Uterus (tissue), 4 donors: ENCODE measurements around the gene AGPAT2. TPM values are rescaled to one million over a fixed set of nuclear protein-coding genes. Genes with fewer than 3 reads are reported as not detected.

Experiments used
- DNase-seq, 2 donors: peaks; one replicate each; pipeline ENCODE4 v3.0.0-alpha.2; 2019 to 2020
- H3K27ac ChIP-seq, 2 donors: fragments of 200-600 bp; sonication (generic); 1 replicate in 1 of 2; 2 replicates in 1 of 2; pipeline ENCODE4 v1.5.1; 2016 to 2018
- H3K27me3 ChIP-seq, 2 donors: fragments of 200-600 bp; sonication (generic); one replicate each; pipeline ENCODE4 v1.5.1; 2018 to 2019; ENCODE audit warnings: control low read depth in 1 of 2
- H3K36me3 ChIP-seq, 2 donors: fragments of 200-600 bp; sonication (generic); one replicate each; pipeline ENCODE4 v1.5.1; 2019; ENCODE audit warnings: control low read depth in 1 of 2
- H3K4me1 ChIP-seq, 2 donors: fragments of 200-600 bp; sonication (generic); one replicate each; pipeline ENCODE4 v1.5.1; 2018 to 2019; ENCODE audit warnings: control low read depth in 1 of 2
- H3K4me3 ChIP-seq, 2 donors: fragments of 200-600 bp; sonication (generic); 1 replicate in 1 of 2; 2 replicates in 1 of 2; pipeline ENCODE4 v1.5.1; 2018 to 2019; ENCODE audit warnings: mild to moderate bottlenecking in 1 of 2
- H3K9me3 ChIP-seq, 2 donors: fragments of 200-600 bp; sonication (generic); one replicate each; pipeline ENCODE4 v1.5.1; 2019; ENCODE audit warnings: control low read depth in 1 of 2
- POLR2A ChIP-seq, 2 donors: fragments of 450-650 bp; IDR thresholded peaks; one replicate each; pipeline ENCODE4 v1.6.1; 2016; ENCODE audit warnings: antibody characterized with exemption in 2 of 2, mild to moderate bottlenecking in 1 of 2, moderate library complexity in 1 of 2
- intact Hi-C: fragments of 100-400 bp; cut with DNase I; formaldehyde crosslinking; loops from one replicate; pipeline ENCODE4 v1.15.1; 2023; ENCODE audit warnings: low total_unique reads
- total RNA-seq, 4 donors: library from RNA; depleted of rRNA in 3 of 4; stranded (reverse); fragments of >200 nt in 3 of 4; gene quantifications; one replicate each; pipeline versions ENCODE4 v1.1.0 to v1.2.4, GENCODE V29; 2014 to 2023
- TF ChIP-seq, protein P1 (sequence below), 4 experiments: fragments of 200-600 bp in 2 of 4; fragments of 450-650 bp in 2 of 4; sonication (generic) in 2 of 4; IDR thresholded peaks; one replicate each; pipeline ENCODE4 v1.5.1; 2016 to 2019; ENCODE audit warnings: antibody characterized with exemption in 4 of 4, mild to moderate bottlenecking in 2 of 4, moderate library complexity in 1 of 4
- donor health status: DM: yes; HTN: yes; CAD: no.

Gene AGPAT2
- total RNA-seq, 4 donors from 2014 or later: 22.7 to 45.1 (median 38.6) TPM

DNA sequence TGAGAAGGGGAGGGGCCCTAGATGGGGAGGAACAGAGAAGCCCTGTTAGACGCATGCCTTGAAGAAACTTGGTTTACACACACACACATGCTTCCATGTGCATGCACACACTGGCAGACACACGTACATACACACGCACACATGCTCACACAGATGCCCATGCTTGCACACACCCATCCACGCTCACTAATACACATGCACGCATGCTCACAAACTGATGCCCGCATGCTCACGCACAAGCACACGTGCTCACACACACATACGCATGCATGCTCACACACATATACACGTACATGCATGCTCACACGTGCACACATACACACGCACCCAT is 56.6 kb downstream of the AGPAT2 start:
- Histone ChIP-seq H3K36me3 (no peaks in the 10 kb centered on the region), H3K4me1 (no peaks in the 10 kb centered on the region), H3K9me3 (no peaks in the 10 kb centered on the region), H3K27me3 (no peaks in the 10 kb centered on the region), H3K4me3 (no peak overlapping the region), H3K27ac (no peak overlapping the region)
- DNase-seq: peak in 1 of 2 donors; percentile 11
- TF ChIP-seq, protein P1, sequence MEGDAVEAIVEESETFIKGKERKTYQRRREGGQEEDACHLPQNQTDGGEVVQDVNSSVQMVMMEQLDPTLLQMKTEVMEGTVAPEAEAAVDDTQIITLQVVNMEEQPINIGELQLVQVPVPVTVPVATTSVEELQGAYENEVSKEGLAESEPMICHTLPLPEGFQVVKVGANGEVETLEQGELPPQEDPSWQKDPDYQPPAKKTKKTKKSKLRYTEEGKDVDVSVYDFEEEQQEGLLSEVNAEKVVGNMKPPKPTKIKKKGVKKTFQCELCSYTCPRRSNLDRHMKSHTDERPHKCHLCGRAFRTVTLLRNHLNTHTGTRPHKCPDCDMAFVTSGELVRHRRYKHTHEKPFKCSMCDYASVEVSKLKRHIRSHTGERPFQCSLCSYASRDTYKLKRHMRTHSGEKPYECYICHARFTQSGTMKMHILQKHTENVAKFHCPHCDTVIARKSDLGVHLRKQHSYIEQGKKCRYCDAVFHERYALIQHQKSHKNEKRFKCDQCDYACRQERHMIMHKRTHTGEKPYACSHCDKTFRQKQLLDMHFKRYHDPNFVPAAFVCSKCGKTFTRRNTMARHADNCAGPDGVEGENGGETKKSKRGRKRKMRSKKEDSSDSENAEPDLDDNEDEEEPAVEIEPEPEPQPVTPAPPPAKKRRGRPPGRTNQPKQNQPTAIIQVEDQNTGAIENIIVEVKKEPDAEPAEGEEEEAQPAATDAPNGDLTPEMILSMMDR (IDR thresholded peaks at IDR 0.05): no peak
- TF ChIP-seq POLR2A (IDR thresholded peaks at IDR 0.05): no peak
- intact Hi-C loops: loop anchor here (2.0 kb wide), 1 partner anchor 146 kb away; no protein-coding TSS in a partner anchor

DNA sequence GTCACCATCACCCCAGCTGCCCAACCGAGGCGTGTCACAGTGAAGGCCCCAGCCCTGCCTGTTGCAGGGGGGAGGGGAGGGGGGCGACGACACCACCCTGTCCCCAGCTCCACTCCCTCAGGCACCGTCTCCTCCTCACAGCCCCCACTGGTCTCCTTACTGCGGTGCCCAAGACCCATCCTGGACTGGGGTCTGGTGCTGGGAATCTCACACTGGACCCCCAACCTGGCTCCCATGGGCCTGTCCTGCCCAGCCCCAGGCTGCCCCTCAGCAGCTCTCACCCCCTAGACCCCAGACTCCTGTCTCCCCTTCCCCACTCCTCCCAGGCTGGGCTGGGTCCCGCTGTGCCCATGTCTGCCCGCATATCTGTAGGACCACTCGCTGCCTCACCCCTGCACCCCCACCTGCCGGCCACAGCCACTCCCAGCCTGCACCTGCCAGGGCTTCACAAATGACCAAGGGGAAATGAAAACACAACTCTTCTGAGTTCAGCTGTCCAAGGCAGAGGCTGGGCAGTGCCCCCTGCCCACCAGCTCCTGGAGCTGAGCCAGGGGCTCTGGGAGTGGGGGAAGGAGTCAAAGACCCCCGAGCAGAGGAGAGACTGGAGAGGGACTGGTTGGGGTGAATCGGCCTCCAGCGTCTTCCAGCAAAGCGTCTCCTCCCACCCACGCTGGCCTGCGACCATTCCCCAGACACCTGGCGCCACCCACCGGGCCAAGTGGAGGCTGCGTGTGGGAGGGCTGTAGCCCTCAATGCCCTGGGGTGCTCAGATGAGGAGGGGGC is 57.2 kb downstream of the AGPAT2 start:
- no peaks in the 10 kb centered on the region for H3K9me3 ChIP-seq
- H3K36me3 ChIP-seq: no peaks in the 10 kb centered on the region
- peaks cover 0 to 4% of the 10 kb centered on the region in 2 donors for H3K4me1 ChIP-seq
- H3K27me3 ChIP-seq: no peaks in the 10 kb centered on the region
- no peak overlapping the region for H3K4me3 ChIP-seq
- intact Hi-C loops: loop anchor here (2.0 kb wide), 1 partner anchor 145 kb away; no protein-coding TSS in a partner anchor
- peak; percentile 40 to 54 for DNase-seq
- TF ChIP-seq, protein P1 (IDR thresholded peaks at IDR 0.05): peak; percentile 20 to 65 (median 46)
- no peak for TF ChIP-seq POLR2A (IDR thresholded peaks at IDR 0.05)
- no peak overlapping the region for H3K27ac ChIP-seq

DNA sequence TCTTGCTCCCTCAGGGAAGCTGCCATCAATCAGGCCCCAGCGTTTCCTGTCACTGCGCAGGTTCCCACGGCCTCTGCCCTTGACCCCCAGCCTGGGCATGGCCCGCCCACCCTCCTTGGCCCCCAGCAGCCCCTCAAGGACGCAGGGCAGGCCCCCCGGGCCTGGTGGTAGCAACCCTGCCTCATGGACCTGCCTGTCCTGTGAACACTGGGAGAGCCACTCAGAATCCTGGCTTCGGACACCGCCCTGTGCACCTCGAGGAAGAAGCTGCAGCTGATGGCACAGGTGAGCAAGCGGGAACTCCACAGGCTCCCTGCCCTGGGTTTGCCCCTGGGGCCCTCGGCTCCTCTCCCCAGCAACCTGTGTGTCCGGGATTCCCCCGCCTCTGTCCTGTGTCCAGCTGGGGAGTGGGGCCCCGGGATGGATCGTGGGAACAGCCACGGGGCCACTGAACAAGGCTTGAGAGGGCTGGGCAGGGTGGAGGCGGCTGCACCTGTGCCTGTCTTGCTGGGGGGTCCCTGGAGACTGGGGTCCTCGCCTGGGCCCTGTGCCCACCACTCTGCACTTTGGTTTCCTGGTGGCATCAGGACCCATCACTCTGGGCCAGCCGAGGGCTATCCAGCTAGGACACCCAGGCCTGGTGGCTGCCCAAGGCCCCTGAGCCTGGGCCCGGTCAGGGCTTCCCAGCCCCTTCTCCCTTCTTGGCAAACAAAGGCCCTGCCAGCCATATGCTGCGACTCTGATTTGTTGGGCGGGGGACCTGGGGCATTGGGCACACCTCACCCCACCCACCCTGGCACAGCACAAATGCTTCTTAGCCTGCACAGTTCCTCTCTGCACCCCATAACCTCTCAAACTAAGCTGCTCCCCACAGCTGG is 58.0 kb downstream of the AGPAT2 start:
- intact Hi-C loops: no loop called here
- no peak for TF ChIP-seq POLR2A (IDR thresholded peaks at IDR 0.05)
- TF ChIP-seq, protein P1 (IDR thresholded peaks at IDR 0.05): no peak
- H3K4me1 ChIP-seq: peaks cover 0 to 6% of the 10 kb centered on the region in 2 donors
- no peaks in the 10 kb centered on the region for H3K9me3 ChIP-seq
- no peaks in the 10 kb centered on the region for H3K27me3 ChIP-seq
- DNase-seq: peak in 1 of 2 donors; percentile 14
- H3K27ac ChIP-seq: no peak overlapping the region
- H3K36me3 ChIP-seq: no peaks in the 10 kb centered on the region
- no peak overlapping the region for H3K4me3 ChIP-seq

DNA sequence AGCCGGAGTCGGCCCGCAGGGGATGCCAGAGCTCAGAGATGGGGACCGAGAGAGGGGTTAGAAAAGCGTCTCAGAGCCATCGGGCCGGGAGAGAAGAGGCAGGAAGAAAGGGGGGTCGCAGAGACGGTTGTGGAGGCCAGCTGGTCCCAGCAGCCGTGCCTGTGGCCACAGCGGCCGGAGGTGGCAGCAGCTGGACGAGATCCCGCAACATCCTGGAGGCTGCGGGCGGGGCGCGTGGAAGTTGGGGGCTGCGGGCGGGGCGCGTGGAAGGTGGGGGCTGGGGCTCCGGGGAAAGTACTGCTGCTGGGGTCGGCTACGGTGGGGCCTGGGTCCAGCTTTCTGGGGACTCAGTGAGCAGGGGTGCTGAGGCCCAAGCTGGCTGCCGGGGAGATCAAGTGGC is 59.0 kb downstream of the AGPAT2 start:
- TF ChIP-seq, protein P1 (IDR thresholded peaks at IDR 0.05): no peak
- no peak for TF ChIP-seq POLR2A (IDR thresholded peaks at IDR 0.05)
- no peak overlapping the region for H3K27ac ChIP-seq
- DNase-seq: peak in 1 of 2 donors; percentile 10
- H3K36me3 ChIP-seq: no peaks in the 10 kb centered on the region
- H3K4me3 ChIP-seq: no peak overlapping the region
- H3K4me1 ChIP-seq: peaks cover 0 to 6% of the 10 kb centered on the region in 2 donors
- H3K9me3 ChIP-seq: no peaks in the 10 kb centered on the region
- intact Hi-C loops: no loop called here
- H3K27me3 ChIP-seq: no peaks in the 10 kb centered on the region

DNA sequence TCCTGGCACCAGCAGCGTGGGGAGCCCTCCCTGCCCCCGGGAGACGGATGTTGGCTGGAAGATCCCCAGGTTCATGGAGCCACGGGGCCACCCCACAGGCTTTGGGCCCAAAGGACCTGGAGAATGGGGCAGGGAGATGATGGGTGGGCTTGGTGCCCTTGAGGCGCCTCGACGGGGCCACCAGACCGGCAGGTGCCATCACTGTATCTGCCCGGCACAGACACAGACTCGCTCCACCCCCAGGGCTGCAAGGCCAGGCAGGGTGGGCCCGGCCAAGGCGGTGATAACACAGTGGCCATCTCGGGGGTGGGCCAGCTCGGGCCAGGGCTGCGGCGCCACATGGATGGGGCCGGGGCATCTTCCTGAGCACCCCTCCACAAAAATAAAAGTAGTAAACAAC is 59.6 kb downstream of the AGPAT2 start:
- no peaks in the 10 kb centered on the region for H3K27me3 ChIP-seq
- intact Hi-C loops: no loop called here
- no peak overlapping the region for H3K4me3 ChIP-seq
- peaks cover 0 to 6% of the 10 kb centered on the region in 2 donors for H3K4me1 ChIP-seq
- no peaks in the 10 kb centered on the region for H3K9me3 ChIP-seq
- TF ChIP-seq, protein P1 (IDR thresholded peaks at IDR 0.05): no peak
- TF ChIP-seq POLR2A (IDR thresholded peaks at IDR 0.05): no peak
- H3K27ac ChIP-seq: no peak overlapping the region
- peak in 1 of 2 donors; percentile 9 for DNase-seq
- H3K36me3 ChIP-seq: no peaks in the 10 kb centered on the region
